SU-DHL-6 (cell line): ENCODE results near the gene STK32B.

Experiments
- H2AFZ ChIP-seq: fragments of 200-600 bp; sonication (generic); 2 replicates; pipeline ENCODE4 v1.6.1; 2014; ENCODE audit warnings: low read depth, mild to moderate bottlenecking, moderate library complexity, mixed read lengths, antibody characterized with exemption, low read length; ENCODE audit not compliant: severe bottlenecking
- H3F3A ChIP-seq: fragments of 200-600 bp; shearing (Covaris generic); 2 replicates; pipeline ENCODE4 v1.6.0; 2016; ENCODE audit warnings: antibody characterized with exemption, mild to moderate bottlenecking; ENCODE audit not compliant: insufficient read depth
- H3K27ac ChIP-seq: fragments of 200-600 bp; sonication (generic); 2 replicates; pipeline ENCODE4 v1.5.1; 2016; ENCODE audit warnings: low read depth, mild to moderate bottlenecking, low read length, moderate library complexity, mixed read lengths
- H3K27me3 ChIP-seq: fragments of 200-600 bp; sonication (generic), shearing (Covaris generic); 2 replicates; pipeline ENCODE4 v1.6.0; 2014; ENCODE audit warnings: mild to moderate bottlenecking, low read length
- H3K36me3 ChIP-seq: fragments of 200-600 bp; sonication (generic); 2 replicates; pipeline ENCODE4 v1.6.1; 2014; ENCODE audit warnings: mild to moderate bottlenecking, low read length, mixed read lengths
- H3K4me2 ChIP-seq: fragments of 300-600, 200-600 bp; shearing (Covaris generic), sonication (generic); 2 replicates; pipeline ENCODE4 v1.6.0; 2014; ENCODE audit warnings: low read length, low read depth, mild to moderate bottlenecking; ENCODE audit not compliant: poor library complexity, severe bottlenecking
- H3K4me3 ChIP-seq: fragments of 200-600 bp; sonication (generic); 2 replicates; pipeline ENCODE4 v1.5.1; 2014; ENCODE audit warnings: antibody characterized with exemption, low read length, mild to moderate bottlenecking, mixed read lengths; ENCODE audit not compliant: insufficient read depth, poor library complexity, severe bottlenecking
- H3K79me2 ChIP-seq: fragments of 200-600 bp; sonication (generic); 2 replicates; pipeline ENCODE4 v1.6.1; 2014; ENCODE audit warnings: mild to moderate bottlenecking, low read length, moderate library complexity; ENCODE audit not compliant: insufficient read depth
- H3K9ac ChIP-seq: fragments of 200-600 bp; sonication (generic); 2 replicates; pipeline ENCODE4 v1.7.0; 2014; ENCODE audit warnings: mild to moderate bottlenecking, low read length
- H3K9me2 ChIP-seq: fragments of 200-600 bp; sonication (generic); replicated peaks from 2 replicates; pipeline ENCODE4 v1.6.1; 2014; ENCODE audit warnings: low read length; ENCODE audit not compliant: insufficient read depth
- H3K9me3 ChIP-seq: fragments of 200-600 bp; sonication (generic); 2 replicates; pipeline ENCODE4 v1.6.1; 2014; ENCODE audit warnings: low read length, mixed read lengths; ENCODE audit not compliant: insufficient read depth
- H4K20me1 ChIP-seq: fragments of 200-600 bp; sonication (generic); 2 replicates; pipeline ENCODE4 v1.6.1; 2014; ENCODE audit warnings: low read depth, mild to moderate bottlenecking, antibody characterized with exemption, low read length, moderate library complexity, mixed read lengths
- CTCF ChIP-seq: fragments of 200-600 bp; sonication (generic); IDR thresholded peaks from one replicate; pipeline ENCODE4 v1.5.1; 2017; ENCODE audit warnings: antibody characterized with exemption, mild to moderate bottlenecking, low read length, moderate library complexity; ENCODE audit not compliant: insufficient read depth, poor library complexity, severe bottlenecking
- EZH2phosphoT487 ChIP-seq: fragments of 200-600 bp; sonication (generic), shearing (Covaris generic); conservative IDR thresholded peaks from 2 replicates; pipeline ENCODE4 v1.6.1; 2018; ENCODE audit warnings: mild to moderate bottlenecking, antibody characterized with exemption, low read length, moderate library complexity, mixed read lengths

STK32B gene

GRCh38 chr4:5393911-5394513, 342.7 kb downstream of the STK32B start:
- H3K9me2 ChIP-seq = no peaks in the 10 kb centered on the region
- H4K20me1 ChIP-seq = no peaks in the 10 kb centered on the region
- H3K27ac ChIP-seq = no peak overlapping the region
- H3K4me2 ChIP-seq = no peak overlapping the region
- no peaks in the 10 kb centered on the region for H3K79me2 ChIP-seq
- no peaks in the 10 kb centered on the region for H3K36me3 ChIP-seq
- H2AFZ ChIP-seq = no peak overlapping the region
- H3K27me3 ChIP-seq = no peaks in the 10 kb centered on the region
- no peak for TF ChIP-seq CTCF
- no peak for TF ChIP-seq EZH2phosphoT487
- H3K9me3 ChIP-seq = no peaks in the 10 kb centered on the region
- no peaks in the 10 kb centered on the region for H3F3A ChIP-seq
- no peak overlapping the region for H3K4me3 ChIP-seq
- no peak overlapping the region for H3K9ac ChIP-seq

- Histone ChIP-seq H3K9me2 (no peaks in the 10 kb centered on the region), H3K27ac (no peak overlapping the region), H4K20me1 (no peaks in the 10 kb centered on the region), H3K4me2 (no peak overlapping the region), H2AFZ (no peak overlapping the region), H3F3A (no peaks in the 10 kb centered on the region), H3K9me3 (no peaks in the 10 kb centered on the region), H3K27me3 (no peaks in the 10 kb centered on the region), H3K4me3 (no peak overlapping the region), H3K36me3 (no peaks in the 10 kb centered on the region), H3K79me2 (no peaks in the 10 kb centered on the region), H3K9ac (no peak overlapping the region)
- no peak for TF ChIP-seq EZH2phosphoT487
- TF ChIP-seq CTCF = no peak
Measured at GRCh38 chr4:5395781-5396180, 344.5 kb downstream of the STK32B start.

- Histone ChIP-seq H3F3A (no peaks in the 10 kb centered on the region), H3K9ac (no peak overlapping the region), H3K27ac (no peak overlapping the region), H3K4me3 (no peak overlapping the region), H3K36me3 (no peaks in the 10 kb centered on the region), H3K79me2 (no peaks in the 10 kb centered on the region), H3K27me3 (no peaks in the 10 kb centered on the region), H4K20me1 (no peaks in the 10 kb centered on the region), H2AFZ (no peak overlapping the region), H3K9me2 (no peaks in the 10 kb centered on the region), H3K9me3 (no peaks in the 10 kb centered on the region), H3K4me2 (no peak overlapping the region)
- TF ChIP-seq EZH2phosphoT487 = no peak
- no peak for TF ChIP-seq CTCF
Measured at GRCh38 chr4:5398056-5398455, 346.8 kb downstream of the STK32B start.
